Stimulated activated memory B cell treated with anti-CD40 and anti-IgM and Interleukin-4, amounts not matched to agents 10 μg/mL and 1 μg/mL and 100 μg/mL, for 72 hours (primary cell): Measurements from ENCODE around the gene PIP4P1.
"Not testable (repeated sequence)": the region's sequence is repeated elsewhere in the genome, so short reads cannot be mapped to it uniquely, and the experiment has no call there.

ENCODE experiments used
- ATAC-seq: fragments of 150-1000 bp; cut with Tn5 transposase; 2 replicates; pipeline ENCODE4 v1.10.0; 2021
- H3K27ac Mint-ChIP-seq: one replicate; pipeline ENCODE4 v1.8.0; 2022; ENCODE audit warnings: mild to moderate bottlenecking, mixed read lengths
- H3K27me3 Mint-ChIP-seq: one replicate; pipeline ENCODE4 v1.8.0; 2022; ENCODE audit warnings: mixed read lengths
- H3K36me3 Mint-ChIP-seq: one replicate; pipeline ENCODE4 v1.8.0; 2022; ENCODE audit warnings: mixed read lengths
- H3K4me1 Mint-ChIP-seq: one replicate; pipeline ENCODE4 v1.8.0; 2022; ENCODE audit warnings: mixed read lengths
- H3K4me3 Mint-ChIP-seq: one replicate; pipeline ENCODE4 v1.8.0; 2022; ENCODE audit warnings: mild to moderate bottlenecking, moderate library complexity, mixed read lengths
- H3K9me3 Mint-ChIP-seq: one replicate; pipeline ENCODE4 v1.8.0; 2022; ENCODE audit warnings: mixed read lengths

Gene PIP4P1

DNA sequence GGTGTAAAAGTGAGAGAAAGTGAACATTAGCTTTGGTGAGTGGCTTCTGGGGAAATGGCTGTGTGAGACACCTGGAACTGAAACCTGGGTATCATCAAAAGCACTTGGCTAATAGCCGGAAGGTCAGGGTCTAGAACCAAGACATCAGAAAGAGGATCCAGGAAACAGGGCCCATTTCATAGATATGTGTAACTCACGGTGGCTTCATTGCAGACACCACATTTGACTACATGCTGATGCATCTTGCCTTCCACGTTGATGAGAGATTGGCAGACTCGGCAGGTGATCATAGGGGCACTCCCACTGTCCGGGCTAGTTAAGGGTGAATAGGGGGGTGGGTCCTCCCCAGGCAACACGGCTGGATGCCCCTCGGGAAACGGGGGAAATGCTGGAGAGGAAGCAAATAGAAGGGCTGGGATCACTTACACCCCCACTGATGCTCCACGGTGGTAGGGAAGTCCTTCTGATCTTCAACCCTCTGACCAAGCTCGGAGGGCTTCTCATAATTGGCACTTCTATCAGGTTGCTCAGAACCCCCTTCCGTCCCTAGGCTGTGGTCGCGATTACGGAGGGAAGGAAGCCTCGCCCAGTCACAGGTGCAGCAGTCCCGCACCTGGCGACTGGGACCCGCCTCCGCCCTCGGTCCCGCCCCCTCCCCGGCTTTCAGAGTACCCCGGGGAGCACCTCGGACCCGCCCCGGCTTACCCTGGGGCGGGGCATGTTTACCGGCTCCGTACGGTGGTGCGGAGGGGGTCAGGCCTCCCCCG lies 593 bp downstream of the PIP4P1 start:
- H3K27ac Mint-ChIP-seq = peak overlapping the region; percentile 83
- H3K9me3 Mint-ChIP-seq = peaks cover 3% of the 10 kb centered on the region
- peaks cover 16% of the 10 kb centered on the region for H3K36me3 Mint-ChIP-seq
- peaks cover 35% of the 10 kb centered on the region for H3K4me1 Mint-ChIP-seq
- no peaks in the 10 kb centered on the region for H3K27me3 Mint-ChIP-seq
- ATAC-seq = peak; percentile 67
- peak overlapping the region; percentile 92 for H3K4me3 Mint-ChIP-seq

DNA sequence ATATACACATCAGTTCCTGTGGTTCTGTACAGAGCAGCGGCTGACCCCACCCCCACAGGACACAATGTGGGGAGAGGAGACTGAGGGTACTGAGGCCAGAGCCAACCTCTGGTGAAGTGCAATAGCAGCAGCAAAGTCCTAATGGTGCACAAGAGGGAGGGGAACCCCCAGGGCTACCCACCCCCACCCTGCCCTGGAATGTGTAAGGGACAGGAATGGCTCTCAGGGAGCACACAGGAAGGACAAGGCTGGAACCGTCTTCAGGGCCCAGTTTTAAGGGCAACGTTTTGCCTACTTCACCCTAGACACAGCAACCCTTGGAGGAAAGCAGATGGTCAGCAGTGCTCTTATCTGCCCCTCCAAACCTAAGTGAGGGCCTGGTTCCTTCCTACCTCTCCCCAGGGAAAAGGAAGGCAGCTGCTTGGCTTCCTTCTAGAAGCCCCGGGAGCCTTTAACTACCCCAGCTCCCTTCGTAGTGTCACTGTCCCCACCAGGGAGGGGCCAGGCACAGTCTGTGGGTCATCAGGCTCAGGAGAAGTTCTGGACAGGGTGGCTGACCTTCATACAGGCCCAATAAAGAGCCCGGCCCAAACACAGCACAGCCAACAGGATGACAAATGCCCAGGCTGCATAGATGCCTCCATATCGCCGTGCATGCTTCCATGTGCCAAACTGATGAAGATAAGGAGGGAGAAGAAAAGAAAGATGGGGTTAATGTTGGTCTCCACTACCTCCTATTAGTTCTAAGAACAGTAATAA lies 3.0 kb downstream of the PIP4P1 start:
- peaks cover 16% of the 10 kb centered on the region for H3K36me3 Mint-ChIP-seq

GRCh38 chr14:20456971-20457370 lies 4.3 kb downstream of the PIP4P1 start:
- Mint-ChIP-seq H3K4me3 (no peak overlapping the region), H3K4me1 (peaks cover 33% of the 10 kb centered on the region), H3K36me3 (peaks cover 24% of the 10 kb centered on the region), H3K27me3 (no peaks in the 10 kb centered on the region), H3K9me3 (peaks cover 3% of the 10 kb centered on the region), H3K27ac (no peak overlapping the region)
- ATAC-seq = no peak

More for the DNA sequence above, 3.0 kb downstream of the PIP4P1 start:
- ATAC-seq = no peak
- Mint-ChIP-seq H3K27ac (no peak overlapping the region), H3K4me1 (peaks cover 25% of the 10 kb centered on the region), H3K27me3 (no peaks in the 10 kb centered on the region), H3K4me3 (no peak overlapping the region), H3K9me3 (peaks cover 3% of the 10 kb centered on the region)

- Mint-ChIP-seq H3K4me1 (peaks cover 31% of the 10 kb centered on the region), H3K36me3 (peaks cover 28% of the 10 kb centered on the region), H3K27me3 (no peaks in the 10 kb centered on the region), H3K27ac (no peak overlapping the region), H3K4me3 (no peak overlapping the region), H3K9me3 (no peaks in the 10 kb centered on the region)
- peak; percentile 76 for ATAC-seq
Observed at GRCh38 chr14:20455355-20456300, 5.6 kb downstream of the PIP4P1 start.

DNA sequence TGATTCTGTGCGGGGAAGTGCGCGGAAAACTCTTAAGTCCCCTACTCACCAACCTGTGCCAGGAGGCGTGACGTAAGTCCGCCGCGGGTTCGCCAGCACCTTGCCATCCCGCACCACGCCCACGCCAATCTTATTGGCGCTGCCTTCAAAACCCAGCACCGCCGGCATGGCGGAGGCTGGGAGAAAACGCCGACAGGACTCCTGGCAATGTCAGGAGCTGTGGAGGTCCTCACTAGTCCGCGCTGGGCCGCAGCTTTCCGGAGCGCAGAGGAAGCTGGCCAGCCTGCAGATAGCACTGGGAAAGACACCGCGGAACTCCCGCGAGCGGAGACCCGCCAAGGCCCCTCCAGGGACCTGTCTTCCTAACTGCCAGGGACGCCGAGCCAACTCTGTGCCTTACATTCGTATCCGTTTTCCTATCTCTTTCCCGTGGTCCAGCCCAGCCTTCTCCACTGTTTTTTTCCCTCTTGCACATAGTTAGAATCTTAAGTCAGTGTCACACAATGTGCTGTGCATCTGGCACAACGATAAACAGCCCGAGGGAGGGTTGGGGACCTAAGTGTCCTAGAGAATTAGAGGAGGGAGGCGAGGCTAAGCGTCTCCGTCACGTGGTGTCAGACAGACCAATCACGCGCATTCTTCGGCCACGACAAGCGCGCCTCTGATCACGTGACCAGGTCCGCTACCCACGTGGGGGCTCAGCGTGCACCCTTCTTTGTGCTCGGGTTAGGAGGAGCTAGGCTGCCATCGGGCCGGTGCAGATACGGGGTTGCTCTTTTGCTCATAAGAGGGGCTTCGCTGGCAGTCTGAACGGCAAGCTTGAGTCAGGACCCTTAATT lies 6.5 kb downstream of the PIP4P1 start, which contains the start of the genes APEX1 and OSGEP:
TSS of gene APEX1 (plus strand) at position 711 of the 839 bp plus-strand sequence. CDS start 420 bp downstream, outside the sequence.
TSS of gene OSGEP (minus strand) at position 297 of the 839 bp plus-strand sequence. CDS start at position 168, 129 bp downstream.
- no peak within 1 kb of the TSS for H3K4me3 Mint-ChIP-seq
- H3K27me3 Mint-ChIP-seq = no peaks in the 10 kb centered on the region
- peaks cover 27% of the 10 kb centered on the region for H3K4me1 Mint-ChIP-seq
- no peaks in the 10 kb centered on the region for H3K9me3 Mint-ChIP-seq
- ATAC-seq = peak; percentile 97
- H3K27ac Mint-ChIP-seq = no peak within 1 kb of the TSS
- H3K36me3 Mint-ChIP-seq = peaks cover 27% of the 10 kb centered on the region

GRCh38 chr14:20452831-20453230 lies 8.4 kb downstream of the PIP4P1 start:
- Mint-ChIP-seq H3K36me3 (peaks cover 33% of the 10 kb centered on the region), H3K4me1 (peaks cover 18% of the 10 kb centered on the region), H3K27ac (peak overlapping the region; percentile 25)
- not testable (repeated sequence) for H3K9me3 Mint-ChIP-seq, ATAC-seq, H3K27me3 Mint-ChIP-seq, H3K4me3 Mint-ChIP-seq

DNA sequence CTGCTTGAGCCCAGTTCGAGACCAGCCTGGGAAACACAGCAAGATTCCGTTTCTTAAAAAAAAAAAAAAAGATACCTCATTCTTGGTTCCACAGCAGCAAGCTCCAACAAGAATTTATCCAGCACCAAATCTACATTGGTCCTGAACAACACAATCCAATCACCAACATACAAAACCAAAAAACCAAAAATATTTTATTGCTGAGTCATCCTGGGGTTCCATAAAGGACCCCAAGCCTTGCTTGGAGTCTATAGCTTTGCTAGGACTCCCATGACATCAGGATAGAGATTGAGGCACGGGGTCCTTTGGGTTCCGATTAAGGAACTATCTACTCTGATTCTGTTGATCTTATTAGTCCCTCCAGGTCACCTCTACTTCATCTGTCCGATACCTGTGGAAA lies 14.3 kb downstream of the PIP4P1 start:
- Mint-ChIP-seq H3K4me3 (no peak overlapping the region), H3K36me3 (peaks cover 45% of the 10 kb centered on the region), H3K4me1 (peaks cover 14% of the 10 kb centered on the region), H3K27me3 (no peaks in the 10 kb centered on the region), H3K9me3 (no peaks in the 10 kb centered on the region), H3K27ac (peak overlapping the region; percentile 22)
- ATAC-seq = no peak

GRCh38 chr14:20443650-20444049 lies 17.6 kb downstream of the PIP4P1 start:
- H3K36me3 Mint-ChIP-seq = peaks cover 32% of the 10 kb centered on the region
- ATAC-seq, H3K27me3 Mint-ChIP-seq, H3K27ac Mint-ChIP-seq, H3K4me3 Mint-ChIP-seq, H3K9me3 Mint-ChIP-seq: not testable (repeated sequence)
- peaks cover 37% of the 10 kb centered on the region for H3K4me1 Mint-ChIP-seq

DNA sequence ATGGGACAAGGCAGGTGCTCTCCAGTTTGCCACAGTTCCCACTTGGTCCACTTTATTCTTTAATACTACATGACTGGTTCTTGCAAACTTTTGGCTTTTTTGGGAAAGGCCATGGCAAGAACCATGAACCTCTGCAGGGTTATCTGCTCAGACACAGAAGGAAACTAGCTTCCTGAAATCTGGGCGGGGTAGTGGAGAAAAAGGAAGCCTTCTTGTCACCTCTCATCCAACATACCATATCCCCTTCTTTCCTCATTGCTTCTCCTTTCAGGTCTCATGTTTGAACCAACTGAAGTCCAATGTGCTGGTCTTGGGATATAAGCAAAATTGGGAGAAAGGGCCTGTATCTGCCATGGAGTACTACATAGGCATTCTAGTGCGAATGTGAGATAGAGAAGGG lies 19.8 kb downstream of the PIP4P1 start:
- H3K9me3 Mint-ChIP-seq = peaks cover 5% of the 10 kb centered on the region
- H3K4me3 Mint-ChIP-seq = no peak overlapping the region
- no peak for ATAC-seq
- no peak overlapping the region for H3K27ac Mint-ChIP-seq
- no peaks in the 10 kb centered on the region for H3K27me3 Mint-ChIP-seq
- peaks cover 14% of the 10 kb centered on the region for H3K36me3 Mint-ChIP-seq
- H3K4me1 Mint-ChIP-seq = peaks cover 53% of the 10 kb centered on the region

DNA sequence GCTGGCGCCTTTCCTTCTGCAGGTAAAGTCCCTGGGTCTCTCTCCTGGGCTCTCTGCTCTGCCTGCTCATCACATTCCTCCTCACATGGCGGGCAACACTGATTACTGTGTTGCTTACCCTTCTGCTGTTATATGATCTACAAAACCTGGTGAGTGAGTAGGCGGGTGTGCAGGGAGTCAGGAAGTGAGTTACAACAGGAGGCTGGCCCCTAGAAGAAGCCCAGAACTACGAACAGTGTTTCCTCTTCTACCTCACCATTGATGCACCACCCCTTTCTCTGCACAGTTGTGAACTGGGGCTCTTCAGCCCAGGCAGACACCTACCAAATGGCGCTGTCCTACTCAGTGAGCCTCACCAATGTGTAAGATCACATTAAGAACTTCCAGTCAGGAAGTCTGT lies 20.4 kb downstream of the PIP4P1 start:
- no peaks in the 10 kb centered on the region for H3K27me3 Mint-ChIP-seq

GRCh38 chr14:20440465-20440864 lies 20.8 kb downstream of the PIP4P1 start:
- H3K4me1 Mint-ChIP-seq = peaks cover 56% of the 10 kb centered on the region
- no peaks in the 10 kb centered on the region for H3K27me3 Mint-ChIP-seq
- peak; percentile 35 for ATAC-seq
- H3K36me3 Mint-ChIP-seq = peaks cover 14% of the 10 kb centered on the region
- peaks cover 5% of the 10 kb centered on the region for H3K9me3 Mint-ChIP-seq
- H3K27ac Mint-ChIP-seq = peak overlapping the region; percentile 69
- no peak overlapping the region for H3K4me3 Mint-ChIP-seq

More for the DNA sequence above, 20.4 kb downstream of the PIP4P1 start:
- H3K27ac Mint-ChIP-seq = peak overlapping the region; percentile 69
- no peak overlapping the region for H3K4me3 Mint-ChIP-seq
- peak; percentile 76 for ATAC-seq
- H3K9me3 Mint-ChIP-seq = peaks cover 5% of the 10 kb centered on the region
- peaks cover 14% of the 10 kb centered on the region for H3K36me3 Mint-ChIP-seq
- H3K4me1 Mint-ChIP-seq = peaks cover 54% of the 10 kb centered on the region

GRCh38 chr14:20438664-20439063 lies 22.6 kb downstream of the PIP4P1 start:
- H3K9me3 Mint-ChIP-seq = peaks cover 5% of the 10 kb centered on the region
- H3K27me3 Mint-ChIP-seq = no peaks in the 10 kb centered on the region
- H3K27ac Mint-ChIP-seq = peak overlapping the region; percentile 15
- H3K4me3 Mint-ChIP-seq = no peak overlapping the region
- ATAC-seq = peak; percentile 61
- peaks cover 14% of the 10 kb centered on the region for H3K36me3 Mint-ChIP-seq
- peaks cover 59% of the 10 kb centered on the region for H3K4me1 Mint-ChIP-seq

GRCh38 chr14:20436363-20436755 lies 24.9 kb downstream of the PIP4P1 start:
- Mint-ChIP-seq H3K27ac (no peak overlapping the region), H3K4me3 (no peak overlapping the region), H3K27me3 (no peaks in the 10 kb centered on the region), H3K9me3 (peaks cover 5% of the 10 kb centered on the region), H3K36me3 (no peaks in the 10 kb centered on the region), H3K4me1 (peaks cover 53% of the 10 kb centered on the region)
- ATAC-seq = no peak
